Activated T-cell treated with anti-CD3 and anti-CD28 coated beads, Interleukin-2, amount 50 U/mL, for 48 hours (primary cell): ENCODE data around the gene C1orf105.
"Not testable (repeated sequence)": the region's sequence is repeated elsewhere in the genome, so short reads cannot be mapped to it uniquely, and the experiment has no call there.

ENCODE experiments used
- DNase-seq, 2 experiments: peaks; one replicate each; pipeline ENCODE4 v3.0.0-alpha.2; 2020

Gene C1orf105

DNA sequence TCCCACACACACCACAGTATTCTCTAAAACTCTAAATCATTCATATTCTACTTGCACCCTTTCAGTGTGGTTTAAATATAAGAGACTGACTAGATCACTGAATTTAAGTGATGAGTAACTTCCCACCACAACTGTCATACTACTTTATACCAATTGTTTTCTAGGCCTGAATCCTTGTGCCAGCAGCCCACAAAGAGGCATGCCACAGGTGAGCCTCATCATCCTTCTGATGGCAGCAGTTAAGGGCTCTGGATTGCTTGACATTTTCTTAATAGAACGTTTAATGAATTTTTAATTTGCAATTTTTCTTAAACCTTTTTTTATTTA is 9.6 kb downstream of the C1orf105 start:
- no peak for DNase-seq

GRCh38 chr1:172431204-172431603 is 10.7 kb downstream of the C1orf105 start:
- no peak for DNase-seq

- DNase-seq, result peak in 1 of 2 experiments; percentile 28
Measured at GRCh38 chr1:172431721-172432192, 11.3 kb downstream of the C1orf105 start.

DNA sequence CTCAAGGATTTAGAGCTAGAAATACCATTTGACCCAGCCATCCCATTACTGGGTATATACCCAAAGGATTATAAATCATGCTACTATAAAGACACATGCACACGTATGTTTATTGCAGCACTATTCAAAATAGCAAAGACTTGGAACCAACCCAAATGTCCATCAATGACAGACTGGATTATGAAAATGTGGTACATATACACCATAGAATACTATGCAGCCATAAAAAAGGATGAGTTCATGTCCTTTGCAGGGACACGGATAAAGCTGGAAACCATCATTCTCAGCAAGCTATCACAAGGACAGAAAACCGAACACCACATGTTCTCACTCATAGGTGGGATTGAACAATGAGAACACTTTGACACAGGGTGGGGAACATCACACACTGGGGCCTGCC is 16.7 kb downstream of the C1orf105 start:
- not testable (repeated sequence) for DNase-seq

DNA sequence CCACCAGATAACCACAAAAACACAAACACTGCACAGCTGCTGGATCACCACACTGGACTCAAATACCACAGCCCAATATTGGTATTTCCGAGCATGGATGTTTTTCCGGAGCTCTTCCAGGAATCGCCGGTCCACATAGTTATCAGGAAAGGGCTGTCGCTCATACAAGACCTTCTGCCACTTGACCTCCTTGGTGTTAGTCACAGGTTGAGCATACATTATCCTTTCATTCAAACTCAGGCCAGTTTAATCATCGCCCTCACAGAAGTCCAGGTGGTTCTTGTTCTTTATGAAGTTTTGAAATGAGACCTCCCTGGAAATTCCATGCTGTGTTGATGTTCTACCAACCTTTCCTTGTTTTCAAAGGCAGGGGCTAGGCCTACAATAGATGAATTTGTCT is 21.9 kb downstream of the C1orf105 start:
- DNase-seq, result no peak

DNA sequence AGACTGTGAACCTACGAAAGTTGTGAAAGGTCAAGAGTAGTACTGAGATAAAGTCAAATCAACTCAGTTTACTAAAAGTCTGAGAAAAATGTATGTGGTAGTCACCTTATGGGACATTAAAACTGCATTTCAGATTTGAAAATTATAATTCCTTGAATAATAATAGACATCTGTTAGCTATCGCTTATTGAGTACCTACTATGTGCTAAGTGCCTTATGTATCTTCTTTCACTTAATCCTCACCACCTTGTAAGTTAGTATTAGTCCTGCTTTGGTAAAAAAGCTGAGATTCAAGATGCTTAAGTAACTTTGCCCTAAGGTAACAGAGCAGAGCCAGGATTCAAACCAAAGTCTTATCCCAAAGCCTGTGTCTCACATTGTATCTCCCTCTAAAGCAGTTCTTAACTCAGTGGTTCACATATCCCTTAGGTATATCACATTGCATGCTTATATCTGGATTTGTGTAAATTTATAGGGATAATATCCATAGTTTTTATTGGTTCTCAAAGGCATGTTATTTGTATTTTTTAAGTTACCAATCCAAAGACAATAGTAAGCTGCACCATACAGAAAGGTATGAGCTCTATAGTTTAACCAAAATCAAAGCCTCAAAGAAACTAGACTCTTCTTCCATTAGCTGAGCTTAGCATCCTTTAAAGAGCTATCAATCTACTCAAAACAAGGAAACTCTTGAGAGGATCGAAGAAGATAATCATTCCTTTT is 22.5 kb downstream of the C1orf105 start:
- no peak for DNase-seq

DNA sequence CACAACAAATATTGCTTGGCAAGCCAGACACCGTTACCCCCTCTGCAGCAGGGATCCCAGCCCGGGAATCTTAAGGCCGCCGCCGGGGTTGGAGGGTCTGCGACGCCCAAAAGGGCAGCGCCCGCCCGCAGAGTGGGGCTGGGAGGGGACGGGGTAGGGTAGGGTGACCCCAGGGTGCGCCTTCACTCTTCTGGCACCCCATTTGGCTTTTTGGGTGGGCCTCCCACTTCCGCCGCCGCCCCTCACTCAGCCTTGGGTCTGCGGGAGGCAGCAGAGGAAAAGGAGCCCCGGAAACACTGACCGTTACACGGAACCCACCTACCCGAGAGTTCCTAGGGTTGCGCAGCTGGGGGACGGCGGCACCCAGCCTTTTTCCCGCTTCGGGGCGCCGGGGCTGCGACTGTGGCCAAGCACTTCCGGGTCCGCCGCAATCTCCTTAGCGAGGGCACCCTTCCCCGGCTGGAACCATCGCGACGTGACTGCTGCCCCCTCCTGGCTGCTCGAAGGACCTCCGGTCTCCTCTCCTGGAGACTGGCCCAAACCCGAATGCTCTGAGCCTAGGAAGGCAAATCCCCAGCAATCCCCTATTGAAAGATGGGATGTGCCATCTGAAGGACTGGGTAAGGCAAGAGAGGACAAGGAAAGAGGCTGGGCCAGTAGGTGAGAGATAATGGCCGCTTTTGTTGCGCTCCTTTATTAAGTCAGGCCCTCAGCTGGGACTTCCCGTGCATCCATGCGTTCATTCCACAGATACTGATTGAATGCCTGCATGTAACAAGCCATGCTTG is 23.4 kb downstream of the C1orf105 start, which contains the start of gene PIGC:
Gene PIGC (minus strand): TSS at position 404 of the 788 bp plus-strand sequence. CDS start 1,447 bp downstream, outside the sequence.
- peak; percentile 93 to 95 for DNase-seq

DNA sequence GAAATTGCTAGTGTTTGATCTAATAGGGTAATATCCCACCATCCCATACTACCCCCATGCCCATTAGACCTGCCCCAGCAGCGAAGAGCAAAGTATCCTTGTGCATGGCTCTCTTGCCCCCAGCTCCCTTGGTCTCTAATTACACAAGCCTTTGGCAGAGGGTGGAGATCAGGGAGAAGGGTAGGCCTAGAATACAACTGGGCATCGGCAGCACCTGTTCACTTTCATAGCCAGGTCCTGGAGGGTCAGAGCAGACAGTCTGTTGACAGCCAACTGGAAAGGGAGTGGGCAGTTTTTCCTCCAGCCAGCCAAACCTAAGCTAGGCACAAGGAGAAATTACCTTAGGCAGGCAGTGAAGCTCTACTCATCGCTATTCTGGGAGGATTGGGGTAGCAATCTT is 26.1 kb downstream of the C1orf105 start:
- DNase-seq, result no peak

- DNase-seq, result no peak
Measured at GRCh38 chr1:172447641-172448040, 27.2 kb downstream of the C1orf105 start.

GRCh38 chr1:172448995-172449584 is 28.6 kb downstream of the C1orf105 start:
- DNase-seq, result peak in 1 of 2 experiments; percentile 32

- peak; percentile 47 to 57 for DNase-seq
Measured at GRCh38 chr1:172449585-172450523, 29.4 kb downstream of the C1orf105 start.

- DNase-seq, result no peak
Measured at GRCh38 chr1:172450524-172450885, 30.0 kb downstream of the C1orf105 start.

- DNase-seq, result no peak
Measured at GRCh38 chr1:172451002-172451443, 30.5 kb downstream of the C1orf105 start.

DNA sequence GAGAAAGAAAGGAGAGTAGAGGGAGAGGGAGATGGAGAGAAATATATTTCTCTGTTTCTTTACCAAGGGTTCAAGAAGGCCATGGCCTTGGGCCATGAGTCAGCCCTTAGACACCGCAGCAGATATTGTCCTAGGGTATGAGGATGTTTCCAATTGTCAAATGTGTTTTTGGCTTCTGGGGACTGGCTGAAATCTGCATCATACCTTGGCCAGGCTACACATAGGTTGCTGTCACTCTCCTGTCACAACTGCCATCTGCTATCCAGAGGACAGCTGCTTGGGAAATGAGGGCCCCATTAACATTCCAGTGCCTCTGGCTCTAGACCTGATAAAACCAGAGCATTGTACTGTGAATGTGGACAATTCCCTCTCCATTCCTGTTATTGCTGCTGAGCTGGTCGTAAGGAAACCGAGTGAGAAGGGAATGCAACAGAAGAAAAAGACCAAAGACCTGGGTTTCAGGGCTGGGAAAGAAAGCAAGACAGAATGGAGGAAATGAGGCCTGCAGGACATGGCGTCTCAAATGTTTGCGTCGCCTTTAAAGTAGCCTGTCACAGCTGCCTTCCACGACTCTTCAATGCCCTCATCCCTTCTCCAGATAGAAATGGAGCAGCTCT is 32.2 kb downstream of the C1orf105 start:
- no peak for DNase-seq

DNA sequence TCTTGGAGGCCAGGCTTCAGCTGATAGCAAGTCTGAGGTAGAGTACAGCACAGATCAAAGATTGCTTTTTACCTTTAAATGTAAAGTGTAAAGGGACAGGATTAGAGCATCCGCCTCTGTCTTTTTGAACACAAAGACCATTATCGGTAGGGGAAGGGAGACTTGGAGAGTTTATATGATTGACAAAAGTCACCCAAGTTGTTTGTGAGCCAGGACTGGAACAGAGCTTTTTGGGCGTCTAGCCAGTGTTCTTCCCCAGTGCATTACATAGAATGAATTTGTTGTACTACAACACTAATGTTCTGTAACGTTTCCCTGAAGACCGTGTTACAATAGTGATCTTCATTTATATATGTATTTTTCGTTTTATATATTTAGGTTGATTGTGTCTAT is 32.7 kb downstream of the C1orf105 start:
- DNase-seq, result no peak

GRCh38 chr1:172453607-172454006 is 33.1 kb downstream of the C1orf105 start:
- no peak for DNase-seq

DNA sequence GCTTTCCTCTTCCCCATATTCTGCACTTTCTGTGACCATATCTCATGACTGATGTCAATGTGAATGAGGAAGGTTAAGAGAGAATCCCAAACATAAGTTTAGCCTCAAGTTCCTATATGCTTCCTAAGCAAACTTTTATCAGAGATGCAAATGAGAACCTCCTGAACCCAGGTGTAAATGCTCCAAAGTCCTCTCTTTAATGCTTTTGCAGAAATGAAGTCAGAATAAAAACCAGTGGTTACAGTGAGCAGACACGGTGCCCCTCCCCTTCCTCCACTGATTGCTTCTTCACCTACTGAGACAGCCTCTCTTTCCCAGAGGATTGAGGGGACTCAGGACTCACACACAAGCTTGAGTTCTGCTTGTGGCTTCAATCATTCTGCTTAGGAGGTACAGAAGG is 35.0 kb downstream of the C1orf105 start:
- no peak for DNase-seq

GRCh38 chr1:172456344-172456769 is 35.9 kb downstream of the C1orf105 start:
- DNase-seq, result no peak

DNA sequence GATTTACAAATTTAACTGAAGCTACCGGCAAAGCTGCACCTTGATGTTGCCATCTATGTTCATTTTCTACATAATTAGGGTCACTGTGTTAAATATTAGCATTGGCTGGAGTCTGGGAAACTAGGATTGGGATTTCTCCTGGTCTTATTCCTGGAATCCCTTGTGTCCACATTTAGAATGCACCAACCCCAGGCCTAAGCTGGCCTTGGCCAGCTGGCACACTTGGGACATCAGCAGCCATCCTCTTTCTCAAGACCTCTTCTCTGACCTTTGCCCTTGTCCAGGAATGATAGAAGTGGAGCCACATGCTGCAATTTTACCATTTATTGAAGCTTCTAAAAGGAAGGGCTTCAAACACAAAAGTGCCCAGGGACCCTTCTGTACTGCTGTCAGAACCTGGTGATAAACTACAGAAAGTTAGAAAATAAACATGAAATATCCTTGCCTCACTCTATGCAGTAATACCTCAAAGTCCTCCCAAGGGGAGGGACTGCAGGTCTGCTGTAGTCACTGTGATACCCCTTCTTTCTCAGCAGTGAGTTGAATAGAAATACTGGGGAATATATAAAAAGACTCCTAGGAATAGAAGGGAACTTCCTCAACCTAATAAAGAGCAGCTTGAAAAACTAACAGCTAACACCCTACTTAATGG is 37.1 kb downstream of the C1orf105 start:
- DNase-seq, result no peak

GRCh38 chr1:172460177-172460576 is 39.7 kb downstream of the C1orf105 start:
- DNase-seq, result no peak

- no peak for DNase-seq
Measured at GRCh38 chr1:172460887-172461315, 40.4 kb downstream of the C1orf105 start.
